PC-9 (cell line): ENCODE measurements around the gene HSPB7. TPM values are rescaled to one million over a fixed set of nuclear protein-coding genes. Genes with fewer than 3 reads are reported as not detected.

Experiments
- BruUV-seq: library from RNA; stranded (reverse); fragments of 400-500 nt; replicated peaks from 2 replicates; lab custom pipeline; 2021; lab: Mats Ljungman, UMichigan
- CTCF ChIA-PET: fragments of 300-600 bp; sonication (Branson Sonifier 250); formaldehyde crosslinking; loops from one replicate; lab custom pipeline; 2022; ENCODE audit warnings: antibody characterized with exemption; lab: Charles Lee
- POLR2A ChIA-PET: fragments of 300-600 bp; sonication (Branson Sonifier 250); formaldehyde crosslinking; loops from one replicate; lab custom pipeline; 2022; ENCODE audit warnings: antibody characterized with exemption; ENCODE audit not compliant: unreplicated experiment; lab: Charles Lee
- DNase-seq, 2 experiments: peaks; one replicate each; pipeline versions ENCODE4 v3.0.0 to v3.0.0-alpha.2; 2015 to 2022; ENCODE audit warnings: mixed read lengths in 1 of 2
- H2AFZ ChIP-seq: fragments of 200-600 bp; sonication (generic); 2 replicates; pipeline ENCODE4 v1.8.1; 2017; ENCODE audit warnings: antibody characterized with exemption
- H3F3A ChIP-seq: fragments of 200-600 bp; sonication (generic); 2 replicates; pipeline ENCODE4 v1.8.1; 2017; ENCODE audit warnings: antibody characterized with exemption, mild to moderate bottlenecking, low read depth; ENCODE audit not compliant: insufficient read depth
- H3K27ac ChIP-seq: fragments of 200-600 bp; sonication (generic); 2 replicates; pipeline ENCODE4 v1.6.1; 2016; ENCODE audit warnings: mixed run types
- H3K27me3 ChIP-seq: fragments of 200-600 bp; sonication (generic); 2 replicates; pipeline ENCODE4 v1.6.1; 2016; ENCODE audit warnings: low read depth, mixed run types; ENCODE audit not compliant: insufficient read depth
- H3K36me3 ChIP-seq: fragments of 200-600 bp; sonication (generic); 2 replicates; pipeline ENCODE4 v1.6.1; 2016; ENCODE audit warnings: low read depth, mixed run types
- H3K4me1 ChIP-seq: fragments of 200-600 bp; sonication (generic); replicated peaks from 2 replicates; pipeline ENCODE4 v1.6.1; 2016; ENCODE audit warnings: mixed run types; ENCODE audit not compliant: insufficient read depth
- H3K4me2 ChIP-seq: fragments of 200-600 bp; sonication (generic); 2 replicates; pipeline ENCODE4 v1.6.1; 2017; ENCODE audit warnings: mixed run types
- H3K4me3 ChIP-seq: fragments of 200-600 bp; sonication (generic); 2 replicates; pipeline ENCODE4 v1.6.1; 2016; ENCODE audit warnings: mixed run types
- H3K79me2 ChIP-seq: fragments of 200-600 bp; sonication (generic); 2 replicates; pipeline ENCODE4 v1.6.1; 2017; ENCODE audit warnings: low read depth, mixed run types
- H3K9me2 ChIP-seq: fragments of 200-600 bp; sonication (generic); 2 replicates; pipeline ENCODE4 v1.8.1; 2017; ENCODE audit warnings: mild to moderate bottlenecking; ENCODE audit not compliant: insufficient read depth
- H3K9me3 ChIP-seq: fragments of 200-600 bp; sonication (generic); 2 replicates; pipeline ENCODE4 v1.8.1; 2016; ENCODE audit warnings: low read depth; ENCODE audit not compliant: insufficient read depth
- H4K20me1 ChIP-seq: fragments of 200-600 bp; sonication (generic); 2 replicates; pipeline ENCODE4 v1.8.1; 2017; ENCODE audit not compliant: insufficient read depth
- EZH2 ChIP-seq: fragments of 200-600 bp; sonication (generic); IDR thresholded peaks from 2 replicates; pipeline ENCODE4 v1.8.0; 2017; ENCODE audit warnings: antibody characterized with exemption, low read depth
- intact Hi-C: fragments of 100-400 bp; cut with micrococcal nuclease; formaldehyde crosslinking; loops from one replicate; pipeline ENCODE4 v1.10.0; 2022; ENCODE audit not compliant: unreplicated experiment
- total RNA-seq: library from RNA; stranded (reverse); gene quantifications from 2 replicates; pipeline ENCODE4 v1.2.3, GENCODE V29; 2021
- TF ChIP-seq, protein P1 (sequence below): fragments of 200-600 bp; sonication (generic); conservative IDR thresholded peaks from 2 replicates; pipeline ENCODE4 v1.6.1; 2017; ENCODE audit warnings: mixed run types, antibody characterized with exemption, mild to moderate bottlenecking, moderate library complexity

The HSPB7 gene
- total RNA-seq, 1 experiment from 2014 or later: not detected

DNA sequence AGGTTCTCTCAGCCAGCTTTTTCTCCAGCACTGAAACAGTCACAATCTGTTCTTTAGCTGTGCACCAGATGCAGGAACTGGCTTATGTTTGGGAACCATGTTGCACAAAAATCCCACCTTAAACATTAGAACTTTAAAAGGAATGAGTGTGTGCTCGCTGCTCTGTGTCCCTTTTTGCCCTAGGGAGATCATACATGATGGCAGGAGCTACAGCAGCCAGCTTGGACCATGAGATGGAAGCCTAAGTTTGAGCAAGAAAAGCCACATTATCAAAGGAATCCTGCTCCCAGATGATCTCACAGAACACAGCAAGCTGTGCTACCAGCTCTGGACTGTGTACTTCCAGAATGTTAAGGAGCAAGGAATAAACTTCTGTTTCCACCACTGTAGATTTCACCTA, 45.4 kb downstream of the HSPB7 start:
- ChIA-PET CTCF (interaction anchor here (0.5 kb wide), 1 partner anchor 93 kb away, joined by 4 read pairs; no protein-coding TSS in a partner anchor), POLR2A (no interaction called here)
- Histone ChIP-seq H3K36me3 (no peaks in the 10 kb centered on the region), H3K4me1 (peaks cover 6% of the 10 kb centered on the region), H3K9me3 (no peaks in the 10 kb centered on the region), H3K27me3 (no peaks in the 10 kb centered on the region), H3K4me3 (no peak overlapping the region), H3F3A (no peaks in the 10 kb centered on the region), H2AFZ (no peak overlapping the region), H3K27ac (no peak overlapping the region), H3K4me2 (no peak overlapping the region), H3K79me2 (peaks cover 13% of the 10 kb centered on the region), H4K20me1 (no peaks in the 10 kb centered on the region), H3K9me2 (no peaks in the 10 kb centered on the region)
- DNase-seq: no peak
- intact Hi-C loops: no loop called here
- no TSS peak for BruUV-seq
- TF ChIP-seq, protein P1, sequence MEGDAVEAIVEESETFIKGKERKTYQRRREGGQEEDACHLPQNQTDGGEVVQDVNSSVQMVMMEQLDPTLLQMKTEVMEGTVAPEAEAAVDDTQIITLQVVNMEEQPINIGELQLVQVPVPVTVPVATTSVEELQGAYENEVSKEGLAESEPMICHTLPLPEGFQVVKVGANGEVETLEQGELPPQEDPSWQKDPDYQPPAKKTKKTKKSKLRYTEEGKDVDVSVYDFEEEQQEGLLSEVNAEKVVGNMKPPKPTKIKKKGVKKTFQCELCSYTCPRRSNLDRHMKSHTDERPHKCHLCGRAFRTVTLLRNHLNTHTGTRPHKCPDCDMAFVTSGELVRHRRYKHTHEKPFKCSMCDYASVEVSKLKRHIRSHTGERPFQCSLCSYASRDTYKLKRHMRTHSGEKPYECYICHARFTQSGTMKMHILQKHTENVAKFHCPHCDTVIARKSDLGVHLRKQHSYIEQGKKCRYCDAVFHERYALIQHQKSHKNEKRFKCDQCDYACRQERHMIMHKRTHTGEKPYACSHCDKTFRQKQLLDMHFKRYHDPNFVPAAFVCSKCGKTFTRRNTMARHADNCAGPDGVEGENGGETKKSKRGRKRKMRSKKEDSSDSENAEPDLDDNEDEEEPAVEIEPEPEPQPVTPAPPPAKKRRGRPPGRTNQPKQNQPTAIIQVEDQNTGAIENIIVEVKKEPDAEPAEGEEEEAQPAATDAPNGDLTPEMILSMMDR: no peak

GRCh38 chr1:15970911-15971310, 46.9 kb downstream of the HSPB7 start:
- intact Hi-C loops: no loop called here
- Histone ChIP-seq H3K9me2 (no peaks in the 10 kb centered on the region), H3K79me2 (peaks cover 13% of the 10 kb centered on the region), H2AFZ (no peak overlapping the region), H4K20me1 (no peaks in the 10 kb centered on the region), H3K4me1 (no peaks in the 10 kb centered on the region), H3K36me3 (no peaks in the 10 kb centered on the region), H3K4me3 (no peak overlapping the region), H3K27me3 (no peaks in the 10 kb centered on the region), H3F3A (no peaks in the 10 kb centered on the region), H3K9me3 (no peaks in the 10 kb centered on the region), H3K27ac (no peak overlapping the region), H3K4me2 (no peak overlapping the region)
- ChIA-PET CTCF (no interaction called here), POLR2A (no interaction called here)
- TF ChIP-seq, protein P1: no peak
- TF ChIP-seq EZH2: no peak
- BruUV-seq: no TSS peak
- DNase-seq: no peak

GRCh38 chr1:15969321-15969880, 48.4 kb downstream of the HSPB7 start:
- H2AFZ ChIP-seq: no peak overlapping the region
- intact Hi-C loops: no loop called here
- H3K4me1 ChIP-seq: no peaks in the 10 kb centered on the region
- H3K4me3 ChIP-seq: no peak overlapping the region
- no peaks in the 10 kb centered on the region for H3K36me3 ChIP-seq
- TF ChIP-seq EZH2: no peak
- TF ChIP-seq, protein P1: no peak
- BruUV-seq: no TSS peak
- no peaks in the 10 kb centered on the region for H3K9me2 ChIP-seq
- no peak overlapping the region for H3K27ac ChIP-seq
- no peaks in the 10 kb centered on the region for H3K9me3 ChIP-seq
- no peaks in the 10 kb centered on the region for H4K20me1 ChIP-seq
- POLR2A ChIA-PET: no interaction called here
- peaks cover 2% of the 10 kb centered on the region for H3K79me2 ChIP-seq
- DNase-seq: no peak
- no peaks in the 10 kb centered on the region for H3F3A ChIP-seq
- no peak overlapping the region for H3K4me2 ChIP-seq
- CTCF ChIA-PET: no interaction called here
- H3K27me3 ChIP-seq: no peaks in the 10 kb centered on the region
